Measurements from ENCODE around the gene ZNF530. TPM values are rescaled to one million over a fixed set of nuclear protein-coding genes. Genes with fewer than 3 reads are reported as not detected.

ZNF530 gene
- total RNA-seq, 1 donor from 2014 or later, result 8.7 TPM

- H3K27ac Mint-ChIP-seq (ENCODE audit: unreplicated experiment), result no peak overlapping the region
- H3K9me3 Mint-ChIP-seq, result peaks cover 40% of the 10 kb centered on the region
- no peak for DNase-seq (ENCODE audit: low read depth, low spot score)
- peak overlapping the region; percentile 17 for H3K4me3 Mint-ChIP-seq
- H3K4me1 Mint-ChIP-seq, result peaks cover 20% of the 10 kb centered on the region
- H3K36me3 Mint-ChIP-seq (ENCODE audit: low read depth), result peaks cover 82% of the 10 kb centered on the region
- TF ChIP-seq, protein P1, sequence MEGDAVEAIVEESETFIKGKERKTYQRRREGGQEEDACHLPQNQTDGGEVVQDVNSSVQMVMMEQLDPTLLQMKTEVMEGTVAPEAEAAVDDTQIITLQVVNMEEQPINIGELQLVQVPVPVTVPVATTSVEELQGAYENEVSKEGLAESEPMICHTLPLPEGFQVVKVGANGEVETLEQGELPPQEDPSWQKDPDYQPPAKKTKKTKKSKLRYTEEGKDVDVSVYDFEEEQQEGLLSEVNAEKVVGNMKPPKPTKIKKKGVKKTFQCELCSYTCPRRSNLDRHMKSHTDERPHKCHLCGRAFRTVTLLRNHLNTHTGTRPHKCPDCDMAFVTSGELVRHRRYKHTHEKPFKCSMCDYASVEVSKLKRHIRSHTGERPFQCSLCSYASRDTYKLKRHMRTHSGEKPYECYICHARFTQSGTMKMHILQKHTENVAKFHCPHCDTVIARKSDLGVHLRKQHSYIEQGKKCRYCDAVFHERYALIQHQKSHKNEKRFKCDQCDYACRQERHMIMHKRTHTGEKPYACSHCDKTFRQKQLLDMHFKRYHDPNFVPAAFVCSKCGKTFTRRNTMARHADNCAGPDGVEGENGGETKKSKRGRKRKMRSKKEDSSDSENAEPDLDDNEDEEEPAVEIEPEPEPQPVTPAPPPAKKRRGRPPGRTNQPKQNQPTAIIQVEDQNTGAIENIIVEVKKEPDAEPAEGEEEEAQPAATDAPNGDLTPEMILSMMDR (conservative IDR thresholded peaks at IDR 0.05), result no peak
- no peaks in the 10 kb centered on the region for H3K27me3 Mint-ChIP-seq (ENCODE audit: low read depth)
Observed at GRCh38 chr19:57587529-57587928, 12.2 kb upstream of the ZNF530 start.

GRCh38 chr19:57599377-57599760 lies 316 bp upstream of the ZNF530 start:
- Mint-ChIP-seq H3K4me3 (peak overlapping the region; percentile 92), H3K4me1 (peaks cover 15% of the 10 kb centered on the region), H3K27me3 (ENCODE audit: low read depth) (peaks cover 5% of the 10 kb centered on the region), H3K36me3 (ENCODE audit: low read depth) (peaks cover 44% of the 10 kb centered on the region), H3K9me3 (peaks cover 35% of the 10 kb centered on the region), H3K27ac (ENCODE audit: unreplicated experiment) (no peak overlapping the region)
- TF ChIP-seq, protein P1 (conservative IDR thresholded peaks at IDR 0.05), result no peak
- no peak for DNase-seq (ENCODE audit: low read depth, low spot score)

- Mint-ChIP-seq H3K27ac (ENCODE audit: unreplicated experiment) (no peak overlapping the region), H3K27me3 (ENCODE audit: low read depth) (no peaks in the 10 kb centered on the region), H3K36me3 (ENCODE audit: low read depth) (peaks cover 66% of the 10 kb centered on the region), H3K9me3 (peaks cover 15% of the 10 kb centered on the region), H3K4me3 (no peak overlapping the region), H3K4me1 (no peaks in the 10 kb centered on the region)
- TF ChIP-seq, protein P1 (conservative IDR thresholded peaks at IDR 0.05), result no peak
- DNase-seq (ENCODE audit: low read depth, low spot score), result no peak
Observed at GRCh38 chr19:57606931-57607330, 7.2 kb downstream of the ZNF530 start.

- peaks cover 15% of the 10 kb centered on the region for H3K9me3 Mint-ChIP-seq
- H3K36me3 Mint-ChIP-seq (ENCODE audit: low read depth), result peaks cover 55% of the 10 kb centered on the region
- H3K27ac Mint-ChIP-seq (ENCODE audit: unreplicated experiment), result no peak overlapping the region
- H3K4me1 Mint-ChIP-seq, result peaks cover 22% of the 10 kb centered on the region
- TF ChIP-seq, protein P1 (conservative IDR thresholded peaks at IDR 0.05), result no peak
- H3K4me3 Mint-ChIP-seq, result peak overlapping the region; percentile 51
- no peak for DNase-seq (ENCODE audit: low read depth, low spot score)
- no peaks in the 10 kb centered on the region for H3K27me3 Mint-ChIP-seq (ENCODE audit: low read depth)
Observed at GRCh38 chr19:57611113-57611512, 11.4 kb downstream of the ZNF530 start.

DNA sequence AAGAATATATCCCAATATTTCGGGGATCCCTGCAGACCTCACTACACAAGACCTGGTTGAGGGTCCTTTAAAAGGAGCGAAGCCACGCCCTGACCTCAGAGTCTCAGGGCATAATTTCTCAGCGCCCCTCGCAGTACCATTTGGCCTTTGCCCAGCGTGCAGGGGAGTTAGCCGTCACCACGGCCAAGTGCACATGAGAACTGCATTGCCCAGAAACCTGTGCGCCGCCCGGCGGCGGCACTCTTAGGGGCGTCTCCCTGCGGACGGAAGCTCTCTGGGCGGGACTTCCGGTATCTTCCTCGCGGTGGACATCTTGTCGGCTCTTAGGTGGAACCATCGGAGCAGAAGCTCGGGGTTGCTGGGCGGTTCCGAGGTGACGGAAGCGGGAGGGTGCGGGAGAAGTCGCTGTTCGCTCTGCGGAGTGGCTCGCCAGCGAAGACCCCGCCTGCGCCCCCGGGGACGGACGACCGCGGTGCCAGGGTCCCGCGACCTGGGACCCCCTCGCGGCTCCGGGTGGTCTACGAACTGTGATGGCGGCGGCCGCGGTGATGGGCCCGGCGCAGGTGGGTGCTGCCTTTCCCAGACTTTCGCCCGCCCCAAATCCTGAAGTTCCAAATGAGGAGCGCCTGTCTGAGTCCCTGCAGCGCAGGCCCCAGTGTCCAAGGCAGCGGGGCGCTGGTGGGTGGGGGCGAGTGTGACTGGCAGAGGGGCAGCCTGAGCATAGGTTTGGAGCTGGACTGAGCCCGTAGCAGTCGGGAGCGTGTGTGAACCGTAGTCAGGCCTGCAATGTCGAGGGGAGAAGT lies 14.5 kb downstream of the ZNF530 start, which contains the start of gene ZNF134:
ZNF134 (plus strand) TSS at position 302 of the 803 bp plus-strand sequence. CDS start 5,227 bp downstream, outside the sequence.
- H3K4me1 Mint-ChIP-seq, result peaks cover 22% of the 10 kb centered on the region
- TF ChIP-seq, protein P1 (conservative IDR thresholded peaks at IDR 0.05), result no peak
- H3K27me3 Mint-ChIP-seq (ENCODE audit: low read depth), result no peaks in the 10 kb centered on the region
- H3K4me3 Mint-ChIP-seq, result peak within 1 kb of the TSS; percentile 97
- peak within 1 kb of the TSS; percentile 94 for H3K27ac Mint-ChIP-seq (ENCODE audit: unreplicated experiment)
- DNase-seq (ENCODE audit: low read depth, low spot score), result peak; percentile 87
- H3K36me3 Mint-ChIP-seq (ENCODE audit: low read depth), result peaks cover 58% of the 10 kb centered on the region
- peaks cover 34% of the 10 kb centered on the region for H3K9me3 Mint-ChIP-seq

Data from neural crest cell (in vitro differentiated cells).